D341Med (cell line): Measurements from ENCODE around the gene CCDC83.

Source experiments
- DNase-seq: peaks from one replicate; pipeline ENCODE4 v3.0.0; 2012; ENCODE audit warnings: low spot score

CCDC83 gene

DNA sequence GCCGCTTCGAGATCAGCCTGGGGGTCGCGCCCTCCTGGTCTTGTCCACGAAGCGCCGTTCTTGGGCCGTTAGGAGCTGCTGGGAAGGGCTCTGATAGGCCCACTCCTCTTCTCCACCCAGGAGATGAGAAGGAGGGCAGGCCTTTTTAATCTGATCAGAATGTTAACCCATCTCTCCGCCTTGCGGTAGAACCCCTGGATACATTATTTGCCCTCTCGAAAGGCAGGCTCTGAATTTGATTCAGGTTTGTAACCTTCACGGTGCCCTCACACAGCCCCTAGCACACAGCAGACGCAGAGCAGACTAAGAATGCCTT, at the start of gene CCDC83:
Gene CCDC83, plus strand, starts transcription at position 43 of the 316 bp plus-strand sequence. CDS start 9,741 bp downstream, outside the sequence.
- DNase-seq, result no peak

DNA sequence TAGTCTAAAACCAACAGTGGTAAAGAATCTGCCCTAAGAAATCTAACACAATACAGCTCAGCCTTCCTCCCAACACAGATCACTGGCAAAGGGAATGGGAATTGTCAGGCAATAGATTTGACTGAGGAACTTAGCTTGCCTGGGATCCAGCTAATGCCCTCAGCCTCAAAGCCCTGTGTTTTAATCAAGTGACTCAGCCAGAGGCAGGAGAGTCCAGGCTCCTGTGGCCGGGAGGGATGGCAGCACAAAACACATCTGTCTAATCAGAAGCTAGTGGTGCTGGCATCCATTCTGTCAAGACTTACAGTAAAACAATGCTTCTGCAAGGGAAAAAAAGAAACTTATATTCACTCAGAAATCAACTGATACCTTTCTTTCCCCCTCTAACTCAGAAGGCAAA, 49.8 kb upstream of the CCDC83 start:
- no peak for DNase-seq

DNA sequence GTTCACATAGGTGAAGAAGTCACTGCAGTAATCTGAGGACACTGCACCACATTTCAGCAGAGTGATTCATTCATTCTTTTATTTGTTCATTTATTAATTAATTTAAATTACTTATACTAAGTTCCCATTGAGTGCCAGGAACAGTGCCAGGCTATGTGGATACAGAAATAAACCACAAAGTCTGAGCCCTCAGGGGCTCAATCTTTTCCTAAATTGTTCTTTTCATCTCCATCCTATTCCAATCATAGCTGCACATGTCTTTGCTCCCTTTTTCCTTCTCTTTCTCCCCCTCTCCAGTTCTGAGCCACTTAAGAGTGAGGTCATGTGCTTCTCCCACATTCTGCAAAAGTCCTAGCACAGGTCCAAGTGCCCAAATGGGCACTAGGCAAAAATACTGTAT, 49.2 kb upstream of the CCDC83 start:
- no peak for DNase-seq

DNA sequence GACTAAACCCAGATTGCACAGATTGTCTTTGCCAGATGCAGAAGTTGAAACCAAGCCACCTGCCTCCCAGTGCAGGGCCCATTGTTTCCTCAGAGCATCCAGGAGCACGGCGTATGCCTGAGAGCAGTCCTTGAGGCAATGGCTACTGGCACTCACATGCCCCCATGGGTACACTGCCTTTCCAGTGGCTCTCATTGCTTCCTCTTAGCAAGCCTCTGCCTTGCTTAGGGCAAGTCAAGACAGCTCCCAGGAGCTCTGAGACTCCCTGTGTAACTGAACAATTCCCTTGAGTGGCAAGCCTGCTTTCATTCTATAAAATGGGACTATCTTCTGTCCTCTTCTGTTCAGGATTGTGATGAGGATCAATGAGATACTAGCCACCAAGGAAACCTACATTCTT, 48.3 kb upstream of the CCDC83 start:
- no peak for DNase-seq

DNA sequence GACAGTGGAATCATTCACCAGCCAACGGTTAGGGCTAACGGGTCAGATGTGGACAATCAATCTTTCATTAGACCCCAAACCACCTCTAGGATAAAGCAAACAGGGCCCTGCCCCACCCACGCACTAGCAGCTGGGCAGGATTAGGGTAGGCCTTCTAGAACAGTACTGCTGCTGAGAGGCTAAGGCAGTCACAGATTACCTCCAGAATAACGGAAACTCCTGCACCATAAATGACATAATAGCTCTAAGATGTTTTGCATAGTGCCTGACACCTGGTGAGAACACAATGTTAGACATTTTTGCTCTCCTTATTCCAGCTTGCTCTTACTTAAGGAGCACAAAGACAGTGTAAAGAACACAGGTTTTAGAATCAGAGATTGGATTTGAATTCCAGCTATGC, 46.0 kb upstream of the CCDC83 start:
- DNase-seq, result no peak

DNA sequence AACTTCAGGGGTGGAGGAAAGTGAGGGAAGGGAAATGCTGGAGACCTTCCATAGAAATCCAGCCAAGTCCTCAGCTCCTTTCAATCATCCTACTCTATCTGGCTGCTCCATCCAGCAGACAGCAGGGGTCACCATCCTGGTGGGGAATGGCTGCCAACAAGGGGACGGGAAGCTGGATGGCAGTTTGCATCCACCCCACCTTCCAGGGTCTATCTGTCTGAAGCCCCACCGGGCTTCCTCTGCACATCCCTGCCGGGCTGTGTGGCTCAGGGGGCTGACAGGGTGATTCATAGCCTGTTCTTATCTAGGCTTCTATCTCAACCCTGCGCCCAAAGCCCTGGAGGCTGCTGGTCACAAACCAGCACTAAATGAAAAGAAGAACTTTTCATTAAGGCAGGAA, 45.3 kb upstream of the CCDC83 start:
- peak; percentile 29 for DNase-seq

DNA sequence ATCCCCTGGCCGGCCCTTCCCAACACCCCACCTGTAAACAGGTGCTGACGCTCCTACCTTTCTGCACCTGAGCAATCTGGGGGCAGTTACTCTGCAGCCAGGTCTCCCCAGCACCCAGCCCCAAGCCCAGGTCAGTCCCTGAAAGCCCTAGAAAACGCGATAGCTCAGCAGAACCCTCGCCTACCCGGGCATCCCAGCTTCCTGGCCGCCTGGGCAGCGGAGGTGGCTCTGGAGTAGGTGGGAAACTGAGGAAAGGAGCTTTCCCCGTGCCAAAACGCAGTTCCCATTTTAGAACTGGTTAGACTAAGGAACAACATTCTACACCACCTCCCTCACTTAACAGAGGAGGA, 44.7 kb upstream of the CCDC83 start:
- DNase-seq, result peak; percentile 33

DNA sequence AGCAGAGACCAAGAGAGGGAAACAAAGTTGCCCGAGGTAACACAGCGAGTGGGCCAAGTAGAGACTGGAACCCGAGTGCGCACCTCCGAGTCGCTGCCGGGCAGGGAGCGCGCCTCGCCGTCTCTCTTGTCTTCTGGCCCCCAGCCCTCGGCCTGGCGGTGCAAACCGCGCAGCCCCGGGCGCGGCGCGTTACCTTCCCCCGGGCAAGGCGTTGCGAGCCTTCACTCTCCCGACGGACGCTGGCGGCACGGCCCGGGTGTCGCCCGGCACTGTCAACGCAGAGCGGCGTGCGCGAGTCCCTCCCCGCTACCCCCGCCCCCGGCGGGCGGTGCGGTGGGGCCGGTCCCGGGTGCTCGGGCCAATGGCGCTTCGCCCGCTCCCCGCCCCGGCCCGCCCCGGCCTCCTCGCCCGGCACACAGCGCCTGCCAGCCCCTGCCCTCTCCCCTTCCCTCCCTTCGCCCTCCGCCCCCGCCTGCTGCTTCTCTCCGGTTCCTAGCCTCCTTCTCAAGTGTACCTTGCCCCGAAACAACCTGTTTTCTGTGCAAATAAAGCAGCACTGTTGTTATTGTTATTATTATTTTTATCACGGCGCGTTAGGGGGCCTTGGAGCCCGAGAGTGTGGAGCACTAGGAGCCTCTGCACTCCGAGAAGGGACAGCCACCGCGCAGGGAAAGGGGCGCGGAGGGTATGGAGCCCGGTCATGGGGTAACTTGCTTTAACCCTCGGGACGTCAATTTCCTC, 44.1 kb upstream of the CCDC83 start, which contains the start of gene SYTL2:
Gene SYTL2, minus strand, starts transcription at position 271 of the 741 bp plus-strand sequence. CDS start 53,416 bp downstream, outside the sequence.
- peak; percentile 87 for DNase-seq

DNA sequence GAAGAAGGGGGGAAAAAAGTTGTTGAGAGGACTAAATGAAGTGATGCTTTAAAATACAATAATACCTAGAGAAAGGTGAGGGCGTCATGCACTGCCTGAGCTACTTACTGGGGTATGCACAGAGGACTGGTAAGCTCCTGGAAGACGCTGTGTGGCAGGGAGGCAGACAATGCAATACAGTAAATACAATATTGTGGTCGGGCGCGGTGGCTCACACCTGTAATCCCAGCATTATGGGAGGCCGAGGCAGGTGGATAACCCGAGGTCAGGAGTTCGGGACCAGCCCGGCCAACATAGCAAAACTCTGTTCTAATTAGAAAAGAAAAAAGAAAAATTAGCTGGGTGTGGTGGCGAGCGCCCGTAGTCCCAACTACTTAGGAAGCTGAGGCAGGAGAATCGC, 43.6 kb upstream of the CCDC83 start:
- DNase-seq, result no peak

DNA sequence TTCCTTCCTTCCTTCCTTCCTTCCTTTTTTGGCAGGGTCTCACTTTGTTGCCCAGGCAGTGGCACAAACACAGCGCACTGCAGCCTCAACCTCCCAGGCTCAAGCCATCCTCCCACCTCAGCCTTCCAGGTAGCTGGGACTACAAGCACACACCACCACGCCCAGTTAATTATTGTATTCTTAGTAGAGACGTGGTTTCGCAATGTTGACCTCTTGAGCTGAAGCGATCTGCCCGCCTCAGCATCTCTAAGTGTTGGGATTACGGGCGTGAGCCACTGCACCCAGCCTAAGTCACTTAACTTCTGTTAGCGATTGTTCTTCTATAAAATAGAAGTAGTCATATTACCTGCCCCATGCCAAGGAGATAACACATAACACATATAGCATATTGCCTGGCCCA, 41.5 kb upstream of the CCDC83 start:
- no peak for DNase-seq

DNA sequence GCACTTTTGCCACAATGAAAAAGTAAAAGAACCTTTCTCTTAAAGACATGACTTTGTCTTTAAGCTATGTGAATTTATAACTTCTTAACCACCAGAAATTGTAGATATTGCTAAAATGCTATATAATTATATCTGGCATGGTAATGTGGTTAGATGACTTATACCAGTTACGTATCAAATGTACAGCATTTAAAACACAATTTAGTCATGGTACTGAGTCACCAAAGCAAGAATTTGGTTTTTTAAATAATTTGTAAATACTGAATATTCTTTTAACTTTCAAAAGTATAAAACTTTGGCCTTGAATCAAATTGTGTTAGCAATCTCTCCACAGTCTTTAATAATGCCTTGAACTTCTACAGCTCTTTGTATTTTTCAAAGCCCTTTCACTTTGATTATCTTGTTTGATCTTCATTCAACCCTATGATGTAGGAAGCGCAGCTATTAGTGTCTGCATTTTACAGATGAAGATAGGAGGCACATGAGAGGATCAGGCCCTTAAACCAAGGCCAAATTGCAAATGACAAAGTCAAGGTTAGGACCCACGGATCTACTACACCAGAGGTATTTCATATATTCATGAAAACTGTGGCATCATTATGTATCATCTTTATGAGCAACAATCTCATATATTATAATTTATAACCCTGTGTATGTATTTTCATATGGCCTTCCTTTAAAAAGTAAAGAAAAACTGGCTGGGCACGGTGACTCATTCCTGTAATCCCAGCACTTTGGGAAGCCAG, 39.8 kb upstream of the CCDC83 start:
- no peak for DNase-seq

DNA sequence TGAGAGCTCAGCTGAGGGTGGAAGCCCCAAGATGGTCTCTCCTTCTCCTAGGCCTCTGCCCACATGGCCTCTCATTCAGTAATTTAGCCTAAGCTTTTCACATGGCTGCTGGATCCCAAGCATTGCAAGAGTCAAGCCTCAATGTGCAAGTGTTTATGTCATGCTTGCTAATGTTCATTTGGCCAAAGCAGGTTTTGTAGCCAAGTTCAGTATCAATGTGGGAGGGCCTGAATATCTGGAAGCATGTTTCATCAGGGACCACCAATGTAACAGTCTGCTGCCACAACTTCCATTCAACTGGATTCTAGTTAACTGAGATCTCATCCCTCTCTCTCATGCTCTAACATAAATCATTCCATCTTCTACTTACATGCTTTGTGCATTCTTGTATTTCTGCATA, 35.7 kb upstream of the CCDC83 start:
- DNase-seq, result no peak

DNA sequence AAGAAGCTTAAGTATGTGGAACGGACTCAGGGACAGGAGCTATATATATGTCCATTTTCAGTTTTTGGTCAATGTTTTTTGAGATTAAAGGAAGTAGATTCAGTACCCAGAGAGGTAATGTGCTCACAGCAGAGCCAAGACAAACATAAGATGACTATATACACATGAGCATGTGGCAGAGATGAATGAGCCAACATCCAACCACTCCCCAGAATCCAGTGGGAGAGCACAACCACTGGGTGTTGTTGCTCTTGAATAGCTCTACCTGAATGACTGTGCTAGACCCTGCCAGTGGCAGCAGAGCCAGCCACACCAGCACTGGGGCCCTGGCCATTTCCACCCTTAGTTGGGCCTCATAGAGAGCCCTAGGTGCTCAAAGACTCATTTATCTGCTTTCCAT, 33.5 kb upstream of the CCDC83 start:
- DNase-seq, result no peak

DNA sequence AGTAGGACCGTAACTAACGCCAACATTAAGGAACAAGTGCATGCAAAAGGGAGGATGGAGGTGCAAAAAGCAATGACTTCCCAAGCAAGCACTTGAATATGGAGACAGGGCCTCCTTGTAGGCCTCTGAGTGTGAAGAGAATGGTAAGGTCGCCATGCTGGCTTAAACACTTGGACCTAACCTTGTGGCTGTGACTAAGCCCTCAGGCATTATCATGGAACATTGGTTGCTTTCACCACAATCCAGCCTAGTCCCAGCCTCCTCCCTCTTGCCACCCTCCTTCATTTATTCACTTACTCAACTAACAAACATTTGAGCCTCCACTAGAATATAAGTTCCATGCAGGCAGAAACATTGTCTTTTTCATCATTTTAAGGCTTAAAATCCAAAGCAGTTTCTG, 32.4 kb upstream of the CCDC83 start:
- no peak for DNase-seq

DNA sequence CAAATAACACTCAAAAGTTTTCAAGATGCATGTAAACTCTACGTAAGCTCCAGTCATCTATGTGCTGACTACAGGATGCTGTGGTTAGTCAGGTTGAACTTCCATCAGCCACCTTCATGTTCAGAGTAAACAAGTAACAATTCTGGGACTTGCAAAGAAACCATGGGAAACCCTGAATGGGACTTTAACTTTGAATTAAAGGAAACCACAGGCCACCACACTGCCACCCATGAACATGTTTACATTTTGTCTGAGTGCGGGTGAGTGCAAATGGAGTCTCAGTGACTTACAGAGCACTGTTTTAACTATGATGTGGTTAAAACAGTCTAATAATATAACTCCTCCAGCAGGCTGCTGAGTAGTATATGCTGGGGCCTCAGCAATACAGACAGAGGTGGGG, 31.4 kb upstream of the CCDC83 start:
- DNase-seq, result no peak

DNA sequence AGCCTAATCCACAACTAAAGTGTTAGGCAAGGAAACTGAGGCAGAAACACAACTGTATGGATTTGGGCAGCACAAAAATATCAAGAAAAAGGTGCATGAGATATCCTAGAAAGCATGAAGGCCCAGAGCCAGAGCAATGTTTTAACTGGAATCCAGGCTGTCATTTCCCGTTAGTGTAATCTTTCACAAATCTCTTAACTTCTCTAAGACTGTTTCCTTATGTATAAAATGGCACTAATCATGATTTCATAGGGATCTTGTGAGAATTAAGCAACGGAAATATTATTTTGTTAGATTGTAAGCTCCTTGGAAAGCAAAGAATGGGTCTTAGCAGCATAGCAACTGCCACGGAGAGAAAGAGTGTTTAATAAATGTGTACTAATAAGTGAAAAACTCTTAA, 29.6 kb upstream of the CCDC83 start:
- no peak for DNase-seq

DNA sequence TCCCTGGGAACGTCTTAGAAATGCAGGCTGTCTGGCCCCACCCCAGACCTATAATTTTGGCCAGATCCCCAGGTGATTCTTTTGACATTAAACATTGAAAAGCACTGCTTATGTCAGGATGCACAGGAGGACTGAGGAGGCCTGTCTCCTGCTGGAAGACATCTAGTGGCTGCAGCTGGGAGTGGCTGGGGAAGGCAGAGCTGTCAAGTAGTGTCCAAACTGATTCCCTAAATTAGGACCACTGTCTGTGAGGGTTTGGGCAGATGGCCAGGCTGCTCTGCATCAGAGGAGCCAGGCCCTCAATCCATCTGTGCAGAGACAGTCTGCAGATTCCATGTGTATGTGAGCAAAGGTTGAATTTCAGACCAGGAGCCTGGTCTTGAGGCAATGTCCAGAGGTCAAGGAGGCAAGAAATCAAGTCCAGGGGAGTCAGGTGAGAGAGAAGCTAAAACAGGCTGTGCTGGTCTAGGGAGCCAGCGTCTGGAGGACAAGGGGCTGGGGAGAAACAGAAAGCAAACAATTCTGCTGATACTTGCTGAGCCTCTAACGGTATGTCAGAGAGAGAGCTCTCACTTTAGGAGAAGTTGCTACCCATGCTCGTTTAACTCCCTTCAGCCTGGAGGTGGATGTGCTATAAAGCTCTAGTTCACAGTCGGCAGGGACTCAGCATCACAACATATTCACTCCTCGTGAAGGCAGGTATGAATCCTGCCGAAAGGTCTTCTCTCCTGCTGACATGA, 28.9 kb upstream of the CCDC83 start:
- DNase-seq, result peak; percentile 49

DNA sequence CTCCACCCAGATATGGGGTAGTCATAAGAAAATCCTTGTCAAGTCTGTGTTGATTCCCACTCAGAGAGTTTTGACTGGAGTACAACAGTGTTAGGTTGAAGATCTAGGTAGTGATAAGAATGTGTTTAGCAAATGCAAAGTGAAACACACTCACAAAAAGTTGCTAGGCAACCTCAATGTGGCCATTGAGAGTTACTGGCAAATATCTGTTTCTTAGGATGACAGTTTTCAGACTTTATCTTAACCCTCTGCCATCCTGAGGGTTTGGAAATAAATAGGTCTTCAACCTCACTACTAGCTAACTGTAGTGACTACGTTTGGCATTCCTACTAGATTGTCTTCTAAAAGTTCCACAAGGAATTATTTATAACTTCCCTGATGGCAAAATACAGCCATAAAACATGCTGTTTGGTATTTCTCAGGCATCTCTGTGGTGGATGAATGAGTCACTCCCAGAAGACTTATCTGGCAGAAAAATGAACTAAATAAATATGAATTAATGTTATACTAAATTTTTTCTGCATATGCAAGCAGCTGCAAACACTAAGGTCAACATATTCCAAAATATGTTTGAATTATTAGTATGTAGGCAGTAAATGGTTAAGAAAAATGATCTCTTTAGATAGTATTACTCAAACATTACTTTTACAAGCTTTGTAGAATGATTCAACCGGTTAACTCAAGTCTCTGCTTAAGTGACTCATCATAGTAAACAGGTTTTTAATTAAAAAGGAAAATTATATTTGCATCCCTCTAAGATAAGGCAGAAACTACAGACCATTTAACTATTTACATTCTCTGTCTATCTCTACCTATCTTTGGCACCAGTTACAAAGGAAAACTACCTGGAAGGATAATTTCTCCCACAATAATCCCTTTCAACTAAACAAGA, 27.2 kb upstream of the CCDC83 start:
- no peak for DNase-seq

DNA sequence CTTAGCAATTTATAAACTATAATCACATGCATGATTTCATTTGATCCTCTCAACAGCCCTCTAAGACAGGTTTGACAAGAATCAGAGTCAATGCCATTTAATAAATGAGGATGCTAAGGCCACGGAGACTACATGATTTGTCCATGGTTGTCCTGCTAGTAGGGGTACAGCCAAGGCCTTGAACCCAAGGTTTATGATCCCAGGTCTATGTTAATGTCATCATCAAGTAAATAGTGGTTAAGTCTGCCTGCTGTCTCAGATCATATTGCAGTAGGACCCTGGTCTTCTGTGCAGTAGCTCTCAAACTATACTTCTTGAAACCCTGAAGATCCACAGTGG, 26.6 kb upstream of the CCDC83 start:
- DNase-seq, result no peak

DNA sequence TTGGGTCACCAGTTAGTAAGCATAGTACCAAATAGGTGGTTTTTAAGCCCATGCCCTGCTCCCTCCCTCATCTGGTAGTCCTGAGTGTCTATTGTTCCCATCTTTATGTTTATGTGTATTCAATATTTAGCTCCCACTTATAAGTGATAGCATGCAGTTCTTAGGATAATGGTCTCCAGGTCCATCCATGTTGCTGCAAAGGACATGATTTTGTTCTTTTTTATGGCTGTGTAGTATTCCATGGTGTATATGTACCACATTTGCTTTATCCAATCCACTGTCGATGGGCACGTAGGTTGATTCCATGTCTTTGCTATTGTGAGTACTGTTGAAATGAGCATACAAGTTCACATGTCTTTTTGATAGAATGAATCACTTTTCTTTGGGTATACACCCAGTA, 26.0 kb upstream of the CCDC83 start:
- no peak for DNase-seq

DNA sequence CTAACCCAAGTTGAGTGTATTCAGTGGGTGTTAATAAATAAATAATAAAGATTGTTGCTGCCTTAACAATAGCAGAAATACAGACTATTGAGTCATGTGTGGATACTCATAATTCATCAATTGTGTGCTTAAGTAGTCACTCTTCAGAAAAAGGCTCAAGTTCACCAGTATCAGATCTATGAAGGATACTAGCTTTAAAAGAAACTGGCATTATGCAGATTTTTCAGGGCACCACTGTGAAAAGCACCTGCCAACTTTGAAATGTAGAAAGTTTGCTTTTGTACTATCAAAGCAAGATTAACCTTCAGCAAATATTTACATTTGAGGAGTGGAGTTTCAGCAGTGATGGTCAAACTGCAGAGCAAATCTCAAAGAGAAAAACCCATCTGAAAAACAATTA, 24.1 kb upstream of the CCDC83 start:
- no peak for DNase-seq

DNA sequence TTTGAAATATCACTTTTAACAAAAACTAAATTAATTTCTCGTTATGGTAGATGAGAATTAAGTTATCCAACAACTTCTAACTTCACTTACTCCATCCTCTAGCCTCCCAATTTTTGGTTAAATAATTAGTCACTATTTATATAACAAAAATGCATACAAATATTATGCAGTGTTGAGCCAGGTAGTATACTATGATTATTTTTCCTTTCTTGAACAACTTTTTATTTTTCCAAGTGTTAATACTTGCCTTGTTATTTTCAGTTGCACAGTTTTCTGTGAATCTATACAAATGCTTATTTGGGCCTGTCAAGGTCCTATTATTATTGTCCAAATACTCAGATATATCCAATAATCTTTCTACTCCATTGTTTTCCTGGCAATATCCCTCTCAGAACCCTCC, 19.9 kb upstream of the CCDC83 start:
- DNase-seq, result no peak
